Measurements from ENCODE around the gene RPTOR. TPM values are rescaled to one million over a fixed set of nuclear protein-coding genes. Genes with fewer than 3 reads are reported as not detected.
"Not testable (repeated sequence)": the region's sequence is repeated elsewhere in the genome, so short reads cannot be mapped to it uniquely, and the experiment has no call there.

RPTOR gene
- total RNA-seq, 1 donor: 27.9 TPM

- peaks cover 7% of the 10 kb centered on the region for H3K4me1 ChIP-seq (ENCODE audit: insufficient read depth, low read length)
- peaks cover 87% of the 10 kb centered on the region for H3K79me2 ChIP-seq (ENCODE audit: insufficient read depth, low read length)
- H3K9me3 ChIP-seq (ENCODE audit: low read depth, low read length): no peaks in the 10 kb centered on the region
- no peak overlapping the region for H2AFZ ChIP-seq (ENCODE audit: low read length)
- DNase-seq (ENCODE audit: insufficient read length, low spot score, missing footprints): no peak
- H3K4me2 ChIP-seq (ENCODE audit: insufficient read depth, low read length): no peak overlapping the region
- no peak overlapping the region for H3K27ac ChIP-seq (ENCODE audit: low read depth, low read length)
- no peak for TF ChIP-seq CTCF (IDR thresholded peaks at IDR 0.05; ENCODE audit: extremely low read depth, low read depth, low read length)
- H4K20me1 ChIP-seq (ENCODE audit: insufficient read depth, low read length): peaks cover 37% of the 10 kb centered on the region
- no peaks in the 10 kb centered on the region for H3K27me3 ChIP-seq (ENCODE audit: insufficient read depth, low read length)
- H3K4me3 ChIP-seq (ENCODE audit: insufficient read depth, low read length): no peak overlapping the region
- no peaks in the 10 kb centered on the region for H3K36me3 ChIP-seq (ENCODE audit: insufficient read depth, low read length)
Observed at GRCh38 chr17:80696456-80696855, 151.8 kb downstream of the RPTOR start.

DNA sequence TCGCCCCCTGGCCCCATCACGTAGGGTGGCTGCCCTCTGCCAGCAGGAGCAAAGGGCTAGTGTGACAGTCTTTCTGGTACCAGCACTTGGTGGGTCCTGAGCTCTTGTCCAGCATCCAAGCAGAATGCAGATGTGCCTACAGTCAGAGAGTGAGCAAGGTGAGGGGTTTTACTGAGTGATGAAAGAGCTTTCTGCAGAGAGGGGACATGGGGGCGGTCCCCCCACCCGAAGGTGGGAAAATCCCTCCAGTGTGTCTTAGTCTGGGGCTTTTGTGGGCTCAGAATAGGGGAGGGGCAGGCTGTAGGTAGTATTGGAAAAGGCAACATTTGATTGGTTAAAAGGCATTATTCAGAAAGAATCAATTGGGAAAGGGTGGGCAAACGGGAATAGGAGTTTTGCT, 152.3 kb downstream of the RPTOR start:
- H3K36me3 ChIP-seq (ENCODE audit: insufficient read depth, low read length): no peaks in the 10 kb centered on the region
- no peak for TF ChIP-seq CTCF (IDR thresholded peaks at IDR 0.05; ENCODE audit: extremely low read depth, low read depth, low read length)
- H3K79me2 ChIP-seq (ENCODE audit: insufficient read depth, low read length): peaks cover 88% of the 10 kb centered on the region
- DNase-seq (ENCODE audit: insufficient read length, low spot score, missing footprints): no peak
- no peak overlapping the region for H2AFZ ChIP-seq (ENCODE audit: low read length)
- no peaks in the 10 kb centered on the region for H3K27me3 ChIP-seq (ENCODE audit: insufficient read depth, low read length)
- H4K20me1 ChIP-seq (ENCODE audit: insufficient read depth, low read length): peaks cover 37% of the 10 kb centered on the region
- no peak overlapping the region for H3K4me2 ChIP-seq (ENCODE audit: insufficient read depth, low read length)
- H3K27ac ChIP-seq (ENCODE audit: low read depth, low read length): no peak overlapping the region
- no peak overlapping the region for H3K4me3 ChIP-seq (ENCODE audit: insufficient read depth, low read length)
- H3K4me1 ChIP-seq (ENCODE audit: insufficient read depth, low read length): peaks cover 7% of the 10 kb centered on the region
- no peaks in the 10 kb centered on the region for H3K9me3 ChIP-seq (ENCODE audit: low read depth, low read length)

GRCh38 chr17:80698297-80698696, 153.7 kb downstream of the RPTOR start:
- H2AFZ ChIP-seq (ENCODE audit: low read length): no peak overlapping the region
- peaks cover 92% of the 10 kb centered on the region for H3K79me2 ChIP-seq (ENCODE audit: insufficient read depth, low read length)

GRCh38 chr17:80699205-80699604, 154.6 kb downstream of the RPTOR start:
- H3K9me3 ChIP-seq (ENCODE audit: low read depth, low read length); H3K27me3 ChIP-seq (ENCODE audit: insufficient read depth, low read length); H3K4me3 ChIP-seq (ENCODE audit: insufficient read depth, low read length); H3K36me3 ChIP-seq (ENCODE audit: insufficient read depth, low read length); H3K4me2 ChIP-seq (ENCODE audit: insufficient read depth, low read length); H3K27ac ChIP-seq (ENCODE audit: low read depth, low read length); DNase-seq (ENCODE audit: insufficient read length, low spot score, missing footprints); H3K4me1 ChIP-seq (ENCODE audit: insufficient read depth, low read length); H2AFZ ChIP-seq (ENCODE audit: low read length): not testable (repeated sequence)
- peaks cover 89% of the 10 kb centered on the region for H3K79me2 ChIP-seq (ENCODE audit: insufficient read depth, low read length)
- H4K20me1 ChIP-seq (ENCODE audit: insufficient read depth, low read length): peaks cover 45% of the 10 kb centered on the region

More at GRCh38 chr17:80698297-80698696, 153.7 kb downstream of the RPTOR start:
- no peak for DNase-seq (ENCODE audit: insufficient read length, low spot score, missing footprints)
- Histone ChIP-seq H4K20me1 (ENCODE audit: insufficient read depth, low read length) (peaks cover 41% of the 10 kb centered on the region), H3K4me2 (ENCODE audit: insufficient read depth, low read length) (no peak overlapping the region), H3K27me3 (ENCODE audit: insufficient read depth, low read length) (no peaks in the 10 kb centered on the region), H3K4me1 (ENCODE audit: insufficient read depth, low read length) (peaks cover 7% of the 10 kb centered on the region), H3K36me3 (ENCODE audit: insufficient read depth, low read length) (no peaks in the 10 kb centered on the region), H3K9me3 (ENCODE audit: low read depth, low read length) (no peaks in the 10 kb centered on the region), H3K4me3 (ENCODE audit: insufficient read depth, low read length) (no peak overlapping the region), H3K27ac (ENCODE audit: low read depth, low read length) (no peak overlapping the region)
- no peak for TF ChIP-seq CTCF (IDR thresholded peaks at IDR 0.05; ENCODE audit: extremely low read depth, low read depth, low read length)
